B cell (primary cell): Measurements from ENCODE around the gene PPP1R18. TPM values are rescaled to one million over a fixed set of nuclear protein-coding genes. Genes with fewer than 3 reads are reported as not detected.
A peak's percentile ranks its signal among the peaks of the same experiment; 100 is the strongest.

Experiments used
- ATAC-seq: fragments of 200-7000 bp; cut with Tn5 transposase; one replicate; pipeline ENCODE4 v1.10.0; 2021; ENCODE audit warnings: low read depth, mild to moderate bottlenecking, moderate number of reproducible peaks, moderate library complexity
- CTCF ChIA-PET: fragments of 350-600 bp; sonication (Branson Sonifier 250); formaldehyde crosslinking; loops from one replicate; lab custom pipeline; 2021; ENCODE audit warnings: antibody characterized with exemption, inconsistent platforms; lab: Charles Lee
- POLR2A ChIA-PET: fragments of 350-600 bp; sonication (Branson Sonifier 250); formaldehyde crosslinking; loops from one replicate; lab custom pipeline; 2021; ENCODE audit warnings: antibody characterized with exemption; lab: Charles Lee
- DNase-seq: peaks from one replicate; pipeline ENCODE4 v3.0.0; 2013
- H2AFZ ChIP-seq: 2 replicates; pipeline ENCODE4 v1.6.1; 2012; ENCODE audit warnings: mild to moderate bottlenecking, low read depth, low read length; ENCODE audit not compliant: insufficient read depth, poor library complexity, severe bottlenecking
- H3K27ac ChIP-seq, 2 donors: 1 replicate in 1 of 2; 2 replicates in 1 of 2; pipeline ENCODE4 v1.5.1; 2012 to 2013; ENCODE audit warnings: low read length in 2 of 2, mild to moderate bottlenecking in 2 of 2, moderate library complexity in 1 of 2
- H3K27me3 ChIP-seq, 4 experiments: fragments of 200-600 bp in 1 of 4; sonication (generic) in 1 of 4; replicated peaks in 1 of 4; 1 replicate in 2 of 4; 2 replicates in 2 of 4; pipeline versions ENCODE4 v1.6.1 to v1.7.0; 2013 to 2016; ENCODE audit warnings: low read length in 3 of 4, mild to moderate bottlenecking in 2 of 4, mixed read lengths in 1 of 4, moderate library complexity in 1 of 4; ENCODE audit not compliant: insufficient read depth in 4 of 4, control insufficient read depth in 3 of 4; ENCODE audit errors: control extremely low read depth in 1 of 4
- H3K36me3 ChIP-seq, 2 experiments: replicated peaks in 1 of 2; 1 replicate in 1 of 2; 2 replicates in 1 of 2; pipeline versions ENCODE4 v1.6.1 to v1.7.1; 2013; ENCODE audit warnings: low read length in 1 of 2; ENCODE audit not compliant: insufficient read depth in 2 of 2, control insufficient read depth in 1 of 2; ENCODE audit errors: control extremely low read depth in 1 of 2, extremely low read depth in 1 of 2
- H3K4me1 ChIP-seq, 2 donors: fragments of 200-600 bp in 1 of 2; sonication (generic) in 1 of 2; 1 replicate in 1 of 2; 2 replicates in 1 of 2; pipeline versions ENCODE4 v1.5.1 to v1.6.1; 2013 to 2017; ENCODE audit warnings: low read length in 2 of 2; ENCODE audit not compliant: control insufficient read depth in 2 of 2, insufficient read depth in 2 of 2
- H3K4me2 ChIP-seq: replicated peaks from 2 replicates; pipeline ENCODE3; 2012; ENCODE audit warnings: mild to moderate bottlenecking, low read depth, low read length; ENCODE audit not compliant: poor library complexity, severe bottlenecking
- H3K4me3 ChIP-seq, 5 experiments: fragments of 200-600 bp in 1 of 5; sonication (generic) in 1 of 5; 1 replicate in 3 of 5; 2 replicates in 2 of 5; pipeline versions ENCODE4 v1.5.1 to v1.7.0; 2011 to 2016; ENCODE audit warnings: low read length in 4 of 5, mild to moderate bottlenecking in 4 of 5, low read depth in 2 of 5, control low read depth in 1 of 5, moderate library complexity in 1 of 5; ENCODE audit not compliant: insufficient read depth in 1 of 5; ENCODE audit errors: control extremely low read depth in 1 of 5, extremely low read depth in 1 of 5
- H3K79me2 ChIP-seq: fragments of 200-600 bp; sonication (generic); one replicate; pipeline ENCODE4 v1.6.0; 2016; ENCODE audit warnings: low read length; ENCODE audit not compliant: control insufficient read depth, insufficient read depth
- H3K9ac ChIP-seq: fragments of 200-600 bp; sonication (generic); 2 replicates; pipeline ENCODE4 v1.6.1; 2017; ENCODE audit warnings: mild to moderate bottlenecking, low read length, moderate library complexity
- H3K9me3 ChIP-seq, 3 donors: one replicate each; pipeline versions ENCODE4 v1.6.1 to v1.7.1; 2013; ENCODE audit warnings: low read length in 2 of 3; ENCODE audit not compliant: control insufficient read depth in 2 of 3, insufficient read depth in 1 of 3; ENCODE audit errors: control extremely low read depth in 1 of 3
- H4K20me1 ChIP-seq: 2 replicates; pipeline ENCODE4 v1.6.0; 2012; ENCODE audit warnings: mild to moderate bottlenecking, low read length; ENCODE audit not compliant: insufficient read depth, control insufficient read depth, poor library complexity, severe bottlenecking
- H3K27ac Mint-ChIP-seq: one replicate; pipeline ENCODE4 v1.8.0; 2021; ENCODE audit warnings: mixed read lengths
- H3K27me3 Mint-ChIP-seq: one replicate; pipeline ENCODE4 v1.8.0; 2021; ENCODE audit warnings: mixed read lengths
- H3K4me1 Mint-ChIP-seq: one replicate; pipeline ENCODE4 v1.8.0; 2021; ENCODE audit warnings: mixed read lengths
- H3K4me3 Mint-ChIP-seq: one replicate; pipeline ENCODE4 v1.8.0; 2021; ENCODE audit warnings: mixed read lengths
- H3K9me3 Mint-ChIP-seq: one replicate; pipeline ENCODE4 v1.8.0; 2022; ENCODE audit warnings: mixed read lengths; ENCODE audit not compliant: insufficient read depth
- CTCF ChIP-seq: fragments of 200-600 bp; IDR thresholded peaks from one replicate; pipeline ENCODE4 v1.8.0; 2022; ENCODE audit warnings: antibody characterized with exemption, mild to moderate bottlenecking
- EZH2 ChIP-seq: IDR thresholded peaks from 2 replicates; pipeline ENCODE4 v1.6.1; 2012; ENCODE audit warnings: borderline replicate concordance, low read depth, mild to moderate bottlenecking, moderate library complexity, low read length; ENCODE audit not compliant: insufficient read depth, poor library complexity, severe bottlenecking
- WGBS: methylation state at CpG from one replicate; pipeline ENCODE4 v1.1.5; 2013; ENCODE audit warnings: missing lambda C conversion rate; ENCODE audit not compliant: insufficient coverage; 5-methylcytosine and 5-hydroxymethylcytosine counted together
- intact Hi-C: fragments of 100-400 bp; cut with micrococcal nuclease; formaldehyde crosslinking; loops from one replicate; pipeline ENCODE4 v1.10.0; 2022
- polyA plus RNA-seq: library from polyadenylated mRNA; depleted of rRNA; stranded (reverse); fragments of >200 nt; gene quantifications from 2 replicates; pipeline ENCODE4 v1.2.3, GENCODE V29; 2012
- total RNA-seq, 2 donors: library from RNA; stranded (reverse); fragments of 120-200 nt in 1 of 2; gene quantifications; 1 replicate in 1 of 2; 2 replicates in 1 of 2; pipeline versions ENCODE4 v1.2.3 to v1.2.4, GENCODE V29; 2013 to 2022

PPP1R18 gene
- total and polyA plus RNA-seq, 2 donors (not counting 1 experiment from before 2014, with no cell fraction given) = 113 to 125 TPM

GRCh38 chr6:30721198-30722024 is 35.0 kb upstream of the PPP1R18 start:
- ATAC-seq = peak; percentile 50
- no peaks in the 10 kb centered on the region for H3K9me3 Mint-ChIP-seq
- intact Hi-C loops = loop anchor here (1.0 kb wide), 5 partner anchors 21 to 165 kb away; partner anchors contain the start of genes ABCF1, C6orf136, FLOT1 and GNL1

More at GRCh38 chr6:30721198-30722024, 35.0 kb upstream of the PPP1R18 start:
- peaks cover 59% of the 10 kb centered on the region for H3K4me1 Mint-ChIP-seq
- Histone ChIP-seq H3K79me2 (peaks cover 72% of the 10 kb centered on the region), H3K27me3 (no peaks in the 10 kb centered on the region), H3K4me2 (peak overlapping the region; percentile 83), H3K4me1 (peaks cover 27 to 46% of the 10 kb centered on the region in 2 donors), H3K36me3 (peaks cover 2 to 36% of the 10 kb centered on the region in 2 experiments), H3K27ac (peak overlapping the region; percentile 82 to 84), H4K20me1 (peaks cover 44% of the 10 kb centered on the region), H3K9ac (peak overlapping the region; percentile 78), H3K9me3 (no peaks in the 10 kb centered on the region), H3K4me3 (peak overlapping the region; percentile 74 to 99 (median 92)), H2AFZ (peak overlapping the region; percentile 63)
- H3K4me3 Mint-ChIP-seq = peak overlapping the region; percentile 90
- under 1% methylated on average over 63 of the region's 71 CpGs for WGBS
- peak; percentile 98 for DNase-seq
- H3K27ac Mint-ChIP-seq = peak overlapping the region; percentile 90
- CTCF ChIA-PET = interaction anchor here (0.9 to 22.5 kb wide), 21 partner anchors 8 to 366 kb away, joined by 3 to 963 read pairs (median 7); partner anchors contain the start of genes ABCF1, ATAT1, DHX16 and FLOT1
- POLR2A ChIA-PET = interaction anchor here (0.6 to 9.8 kb wide), 9 partner anchors 15 to 239 kb away, joined by 3 to 216 read pairs (median 6); partner anchors contain the start of genes FLOT1, MRPS18B and PPP1R10
- TF ChIP-seq EZH2 (no peak), CTCF (peak; percentile 25)
- H3K27me3 Mint-ChIP-seq = no peaks in the 10 kb centered on the region
